NCI-H1694 (cell line): ENCODE data around the gene CDKL1.

Experiments
- DNase-seq: peaks from one replicate; lab custom pipeline; 2025; lab: John Stamatoyannopoulos, UW

Gene CDKL1

GRCh38 chr14:50396631-50397389 lies at the start of gene CDKL1:
TSS of gene CDKL1 (minus strand) at chr14:50396881. CDS start at chr14:50395868, 1,013 bp downstream.
- no peak for DNase-seq

DNA sequence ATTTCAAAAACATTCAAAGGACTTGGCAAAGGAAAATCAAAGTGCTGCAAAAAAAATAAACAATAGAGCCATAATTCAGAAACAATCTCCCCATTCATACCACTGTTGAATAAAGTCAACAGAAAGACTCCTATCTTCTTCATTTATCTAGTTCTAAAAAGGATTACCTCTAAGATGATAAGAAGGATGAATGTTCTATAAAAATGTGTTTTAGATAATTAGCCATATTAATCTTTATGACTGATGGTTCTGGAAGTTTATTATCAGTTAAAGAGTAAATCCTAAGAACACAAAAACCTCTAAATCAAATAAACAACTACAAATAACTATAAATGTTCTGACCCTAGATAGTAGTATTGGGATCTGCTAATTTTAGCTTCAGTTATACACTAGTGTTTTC lies 37.8 kb upstream of the CDKL1 start:
- no peak for DNase-seq

DNA sequence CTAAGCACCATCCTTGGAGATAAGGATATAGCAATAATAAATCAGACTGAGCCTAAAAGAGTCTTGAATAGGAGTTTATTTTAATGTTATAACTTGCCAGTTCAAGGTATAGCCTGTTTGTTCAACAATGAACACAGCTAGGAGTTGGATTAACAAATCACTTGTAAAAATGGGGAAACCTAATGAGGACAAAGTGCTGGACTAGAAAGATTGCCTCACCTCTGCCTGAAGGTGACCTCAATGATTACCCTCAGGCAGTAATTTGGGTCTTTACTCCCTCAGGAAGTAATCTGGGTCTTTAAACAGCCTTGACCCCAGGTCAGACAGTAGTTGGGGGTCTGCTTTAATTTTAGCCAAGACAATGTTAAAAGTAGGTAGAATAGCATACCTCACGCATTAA lies 35.5 kb upstream of the CDKL1 start:
- DNase-seq, result no peak

DNA sequence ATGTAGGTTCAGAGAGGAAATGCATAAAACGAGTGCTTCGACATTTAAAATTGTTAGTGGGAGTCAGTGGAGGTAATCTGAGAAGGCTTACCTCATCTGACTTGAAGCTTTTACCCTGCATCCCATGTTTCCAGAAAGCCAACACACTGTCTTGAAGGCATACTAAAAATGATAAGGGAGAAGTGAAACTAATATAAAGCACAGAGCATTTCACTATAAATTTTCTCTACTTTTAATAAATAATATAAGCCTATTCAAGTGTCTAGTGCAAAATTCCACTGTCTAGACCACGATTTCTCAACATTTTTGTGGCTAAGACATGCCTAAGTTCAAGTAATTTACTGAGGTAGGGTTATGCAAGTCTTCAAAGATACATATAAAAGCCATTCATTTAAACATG lies 29.1 kb upstream of the CDKL1 start:
- no peak for DNase-seq

- DNase-seq, result no peak
Observed at GRCh38 chr14:50425105-50425504, 28.4 kb upstream of the CDKL1 start.

DNA sequence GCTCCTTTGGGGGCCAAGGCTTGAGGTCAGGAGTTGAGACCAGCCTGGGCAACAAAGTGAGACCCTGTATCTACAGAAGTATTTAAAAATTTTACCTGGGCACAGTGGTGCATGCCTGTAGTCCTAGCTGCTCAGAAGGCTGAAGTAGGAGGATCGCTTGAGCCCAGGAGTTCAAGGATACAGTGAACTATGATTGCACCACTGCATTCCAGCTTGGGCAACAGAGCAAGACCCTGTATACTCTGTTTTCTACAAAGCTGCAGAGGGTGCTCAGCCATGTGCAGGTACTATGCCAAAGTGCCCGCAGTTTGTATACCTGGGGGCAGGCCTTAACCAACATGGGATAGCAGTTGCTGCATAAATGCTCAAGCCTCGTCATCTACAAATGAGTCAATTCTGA lies 26.8 kb upstream of the CDKL1 start:
- DNase-seq, result no peak

DNA sequence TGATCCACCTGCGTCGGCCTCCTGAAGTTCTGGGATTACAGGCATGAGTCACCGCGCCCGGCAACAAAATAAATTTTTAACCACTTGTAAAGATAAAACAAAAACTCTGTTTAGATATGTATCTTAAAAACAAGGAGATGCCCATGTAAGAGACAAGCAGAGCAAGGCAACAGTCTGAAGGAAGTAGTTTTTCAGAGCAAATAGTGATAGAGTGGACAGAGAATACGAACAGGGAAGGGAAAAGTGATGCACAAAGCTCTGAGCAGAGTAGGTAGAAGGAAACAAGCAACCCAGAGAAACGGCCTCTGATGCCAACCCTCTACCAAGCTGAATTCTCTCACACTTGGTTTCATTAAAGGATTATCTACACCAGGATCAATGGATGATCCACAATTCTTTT lies 24.8 kb upstream of the CDKL1 start:
- no peak for DNase-seq

GRCh38 chr14:50417853-50418252 lies 21.2 kb upstream of the CDKL1 start:
- DNase-seq, result no peak

- no peak for DNase-seq
Observed at GRCh38 chr14:50410921-50411320, 14.2 kb upstream of the CDKL1 start.

DNA sequence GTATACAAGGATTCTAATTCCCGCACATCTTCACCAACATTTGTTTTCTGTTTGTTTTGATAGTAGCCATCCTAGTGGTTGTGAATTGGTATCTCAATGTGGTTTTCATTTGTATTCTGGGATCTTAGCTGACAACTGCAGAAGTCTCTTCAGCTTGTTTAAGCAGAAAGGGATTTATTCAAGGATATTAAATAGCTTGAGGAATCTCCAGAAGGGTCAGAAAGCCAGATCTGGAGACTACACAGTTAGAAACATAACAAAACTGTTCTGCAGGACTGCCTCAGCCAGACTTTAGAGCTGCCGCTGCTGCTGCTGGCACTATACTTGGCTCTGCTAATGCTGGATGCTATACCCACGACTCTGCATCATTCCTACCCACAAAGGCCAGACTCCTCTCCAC lies 13.4 kb upstream of the CDKL1 start:
- no peak for DNase-seq

- no peak for DNase-seq
Observed at GRCh38 chr14:50407111-50407812, 10.6 kb upstream of the CDKL1 start.

DNA sequence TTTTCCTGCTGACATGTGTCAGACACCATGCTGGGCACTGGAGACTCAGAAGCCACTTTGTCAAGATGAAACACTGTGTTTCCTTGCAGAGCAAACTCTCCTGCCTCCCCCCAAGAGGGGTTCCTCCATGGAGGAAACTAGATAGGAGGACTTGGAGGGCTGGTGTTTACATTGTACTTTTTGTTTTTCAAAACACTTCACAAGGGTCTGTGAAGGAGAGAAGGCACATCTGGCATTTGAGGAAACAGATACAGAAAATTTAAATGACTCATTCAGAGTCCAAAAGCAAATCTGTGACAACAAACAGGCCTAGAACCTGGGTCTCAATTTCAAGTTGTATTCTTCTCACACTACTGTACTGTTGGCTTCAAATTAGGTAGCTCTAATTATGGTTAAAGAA lies 6.7 kb upstream of the CDKL1 start:
- no peak for DNase-seq

DNA sequence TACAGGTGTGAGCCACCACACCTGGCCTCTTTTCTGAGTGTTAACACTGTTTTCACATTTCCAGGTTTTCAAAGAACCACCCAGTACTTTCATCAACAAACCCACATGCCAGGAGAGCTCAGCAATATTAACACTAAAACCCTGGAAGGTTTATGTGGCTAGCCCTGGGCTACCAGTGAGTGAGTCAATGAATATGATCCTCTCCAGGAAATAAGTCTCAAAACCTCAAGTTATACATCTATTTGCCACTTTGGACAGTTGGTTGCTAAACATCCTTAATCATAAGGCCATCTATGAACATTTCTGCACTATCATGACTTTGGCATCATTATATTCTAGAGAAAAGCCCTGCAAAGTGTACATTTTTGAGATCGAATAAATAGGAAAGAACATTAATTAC lies 6.3 kb upstream of the CDKL1 start:
- no peak for DNase-seq

DNA sequence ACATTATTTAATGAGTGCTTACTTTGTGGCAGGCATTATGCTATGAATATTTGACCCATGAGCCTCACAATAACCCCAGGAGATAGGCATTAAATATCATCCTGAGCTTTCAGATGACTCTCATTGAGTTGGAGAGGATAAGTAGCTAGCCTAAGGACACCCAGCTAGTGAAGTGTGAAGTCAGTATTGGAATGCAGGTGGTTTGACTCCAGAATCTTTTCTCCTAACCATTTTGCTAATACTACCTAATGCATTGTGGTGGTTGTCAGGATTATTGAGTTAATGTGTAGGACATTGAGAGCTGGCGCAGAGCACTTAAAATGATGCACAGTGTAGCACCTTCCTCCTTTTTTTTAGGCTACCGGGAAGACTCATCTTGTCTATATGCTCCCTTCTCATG lies 3.8 kb upstream of the CDKL1 start:
- DNase-seq, result no peak

DNA sequence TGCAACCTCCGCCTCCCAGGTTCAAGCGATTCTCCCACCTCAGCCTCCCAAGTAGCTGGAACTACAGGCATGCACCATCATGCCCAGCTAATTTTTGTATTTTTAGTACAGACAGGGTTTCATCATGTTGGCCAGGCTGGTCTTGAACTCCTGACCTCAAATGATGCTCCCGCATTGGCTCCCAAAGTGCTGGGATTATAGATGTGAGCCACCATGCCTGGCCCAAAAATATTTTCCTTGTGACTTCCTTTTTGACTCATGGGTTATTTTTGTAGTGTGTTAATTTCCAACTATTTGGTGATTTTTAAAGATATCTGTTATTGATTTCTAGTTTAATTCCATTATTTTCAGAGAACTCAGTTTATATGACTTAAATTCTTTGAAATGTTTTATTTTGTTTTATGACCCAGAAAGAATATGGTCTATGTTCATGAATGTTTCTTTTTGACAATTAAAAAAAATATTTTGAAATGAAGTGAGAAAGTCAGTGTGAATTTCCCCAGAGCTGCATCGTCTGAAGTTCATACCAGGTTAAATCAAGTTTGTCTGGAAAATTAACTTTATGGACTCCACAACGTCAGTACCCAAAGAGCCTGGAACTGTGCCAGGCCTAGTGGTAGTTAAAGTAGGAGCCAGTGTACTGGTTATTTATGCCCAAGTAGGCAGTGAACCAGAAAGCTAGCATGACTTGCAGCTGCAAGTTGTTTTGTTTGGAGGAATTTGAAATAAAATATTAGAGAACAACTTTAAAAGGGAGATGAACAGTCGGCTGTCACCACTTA lies 2.8 kb upstream of the CDKL1 start:
- no peak for DNase-seq

DNA sequence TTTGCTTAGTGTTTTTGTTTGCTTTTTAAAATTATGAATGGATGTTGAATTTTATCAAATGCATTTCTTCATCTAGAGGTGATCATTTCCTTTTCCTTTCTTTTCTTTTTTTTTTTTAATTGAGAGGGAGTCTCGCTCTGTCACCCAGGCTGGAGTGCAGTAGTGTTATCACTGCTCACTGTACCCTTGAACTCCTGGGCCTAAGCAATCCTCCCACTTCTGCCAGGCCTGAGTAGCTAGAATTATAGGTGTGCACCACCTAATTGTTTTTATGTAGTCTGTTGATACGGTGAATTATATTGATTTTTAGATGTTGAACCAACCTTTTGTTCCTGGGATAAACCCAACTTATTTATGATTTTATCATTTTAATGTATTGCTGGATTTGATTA lies 1.5 kb upstream of the CDKL1 start:
- no peak for DNase-seq

DNA sequence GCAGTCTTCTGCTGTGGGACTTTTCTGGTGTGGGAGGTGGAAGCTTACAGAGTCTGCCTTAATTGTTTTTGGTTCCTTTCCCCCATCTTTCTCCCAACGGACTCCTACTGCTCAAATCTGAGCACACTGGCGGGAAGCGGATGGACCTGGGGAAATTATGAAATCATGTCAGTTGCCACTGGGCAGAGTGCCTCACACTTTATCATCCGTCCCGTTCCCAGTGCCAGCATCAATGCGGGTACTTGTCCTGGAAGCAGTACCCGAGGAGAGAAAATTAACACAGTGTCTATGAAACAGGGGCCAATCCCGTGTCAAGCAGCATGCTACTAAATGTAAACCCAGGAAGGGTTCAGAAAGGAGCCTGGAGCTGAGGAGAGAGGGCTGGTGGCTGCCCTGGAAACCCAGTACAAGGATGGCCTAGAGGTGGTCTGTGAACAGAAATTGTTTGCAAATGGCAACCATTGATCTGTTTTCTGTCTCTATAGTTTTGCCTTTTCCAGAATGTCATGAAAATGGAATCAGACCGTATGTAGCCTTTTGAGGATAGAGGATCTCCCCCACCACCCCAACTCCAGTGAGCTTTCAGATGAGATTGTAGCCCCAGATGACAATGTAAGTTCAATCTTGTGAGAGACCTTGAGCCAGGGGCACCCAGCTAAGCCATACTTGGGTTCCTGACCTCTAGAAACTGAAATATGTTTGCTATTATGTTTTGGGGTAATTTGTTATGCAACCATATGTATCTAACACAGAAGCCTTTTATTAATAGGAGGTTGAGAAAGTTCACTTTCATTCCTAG lies 908 bp upstream of the CDKL1 start:
- peak; percentile 41 for DNase-seq

DNA sequence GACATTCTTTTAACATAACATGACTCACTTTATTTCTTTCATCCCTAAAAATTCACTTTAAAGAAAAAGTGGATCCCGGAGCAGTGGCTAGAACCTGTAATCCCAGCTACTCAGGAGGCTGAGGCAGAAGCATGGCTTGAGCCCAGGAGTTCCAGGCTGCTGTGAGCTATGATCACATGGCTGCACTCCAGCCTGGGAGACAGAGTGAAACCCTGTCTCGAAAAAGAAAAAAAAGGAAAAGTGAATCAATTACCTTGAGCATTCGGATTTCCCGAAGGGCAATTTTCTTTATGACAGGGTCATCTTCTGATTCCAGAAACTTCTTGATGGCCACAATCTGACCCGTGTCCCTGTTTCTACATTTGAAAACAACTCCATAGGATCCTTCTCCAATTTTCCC lies 1.2 kb downstream of the CDKL1 start:
- DNase-seq, result no peak

- DNase-seq, result no peak
Observed at GRCh38 chr14:50394713-50395112, 2.0 kb downstream of the CDKL1 start.

GRCh38 chr14:50389668-50390441 lies 6.8 kb downstream of the CDKL1 start:
- no peak for DNase-seq

DNA sequence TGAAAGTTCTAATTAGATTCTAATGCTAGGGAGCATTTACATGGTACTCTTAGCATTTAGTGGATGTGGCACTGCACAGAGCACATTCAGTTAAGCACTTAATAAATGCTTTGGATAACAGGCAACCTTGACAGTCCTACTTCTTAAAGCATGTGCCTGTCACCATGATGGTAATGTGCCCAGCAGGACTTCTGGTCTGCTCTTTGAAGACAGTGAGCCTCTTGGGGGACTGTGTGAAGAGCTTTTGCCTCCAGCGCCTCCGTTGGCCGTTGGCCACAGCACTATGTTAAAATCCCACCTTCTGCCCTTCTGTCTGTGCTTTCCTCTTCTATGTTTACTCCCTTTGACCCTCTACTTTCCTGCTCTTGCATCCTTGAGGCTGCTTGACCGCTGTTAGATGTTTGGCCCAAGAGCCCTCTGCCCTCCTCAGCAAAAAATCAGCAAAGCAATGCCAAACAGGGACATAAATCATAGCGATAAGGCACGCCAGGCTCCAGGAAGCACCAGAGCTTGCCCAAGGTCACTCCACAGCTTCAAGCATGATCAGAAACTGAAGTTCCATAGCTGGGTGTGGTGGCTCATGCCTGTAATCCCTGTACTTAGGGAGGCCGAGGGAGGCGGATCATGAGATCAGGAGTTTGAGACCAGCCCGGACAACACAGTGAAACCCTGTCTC lies 8.3 kb downstream of the CDKL1 start:
- no peak for DNase-seq
